RKO (cell line): ENCODE results near the gene DAB2.
"Not testable (repeated sequence)": the region's sequence is repeated elsewhere in the genome, so short reads cannot be mapped to it uniquely, and the experiment has no call there.

ENCODE experiments used
- DNase-seq: peaks from one replicate; pipeline ENCODE4 v3.0.0-alpha.2; 2016; ENCODE audit warnings: low spot score

Gene DAB2

GRCh38 chr5:39340506-39340905 is 84.3 kb downstream of the DAB2 start:
- DNase-seq: no peak

- DNase-seq: no peak
These were observed 87.4 kb downstream of the DAB2 start for GRCh38 chr5:39337252-39337915.

DNA sequence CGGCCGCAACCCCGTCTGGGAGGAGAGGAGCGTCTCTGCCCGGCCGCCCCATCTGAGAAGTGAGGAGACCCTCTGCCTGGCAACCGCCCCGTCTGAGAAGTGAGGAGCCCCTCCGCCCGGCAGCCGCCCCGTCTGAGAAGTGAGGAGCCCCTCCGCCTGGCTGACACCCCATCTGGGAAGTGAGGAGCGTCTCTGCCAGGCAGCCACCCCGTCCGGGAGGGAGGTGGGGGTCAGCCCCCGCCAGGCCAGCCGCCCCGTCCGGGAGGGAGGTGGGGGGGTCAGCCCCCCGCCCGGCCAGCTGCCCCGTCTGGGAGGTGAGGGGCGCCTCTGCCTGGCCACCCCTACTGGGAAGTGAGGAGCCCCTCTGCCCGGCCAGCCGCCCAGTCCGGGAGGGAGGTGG is 90.5 kb downstream of the DAB2 start:
- DNase-seq: not testable (repeated sequence)

DNA sequence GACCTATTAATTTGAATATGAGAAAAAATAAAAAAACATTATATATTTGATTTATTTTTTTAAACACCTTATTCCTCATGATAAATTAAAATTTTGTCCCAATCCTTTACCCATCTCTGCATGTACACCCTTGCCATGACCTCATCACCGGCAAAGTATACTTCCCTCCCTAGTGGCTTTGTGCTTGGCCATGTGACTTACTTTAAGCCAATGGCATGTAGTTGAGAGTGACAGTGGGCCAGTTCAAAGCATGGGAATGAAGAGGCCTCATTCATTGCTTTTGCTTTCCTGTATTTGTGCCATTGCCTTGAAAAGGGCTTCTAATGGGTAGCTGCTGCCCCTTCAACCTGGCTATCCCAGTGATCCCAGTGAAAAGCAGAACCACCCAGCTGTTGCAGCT is 91.7 kb downstream of the DAB2 start:
- DNase-seq: no peak

GRCh38 chr5:39331861-39332381 is 92.9 kb downstream of the DAB2 start:
- DNase-seq: no peak

- no peak for DNase-seq
These were observed 96.0 kb downstream of the DAB2 start for GRCh38 chr5:39328731-39329130.

GRCh38 chr5:39323542-39323941 is 101.2 kb downstream of the DAB2 start:
- DNase-seq: no peak
